Gastrocnemius medialis (tissue), 4 donors: ENCODE results near the gene DIP2B.

Experiments used
- CTCF ChIP-seq, 5 experiments: fragments of 450-650 bp in 3 of 5; fragments of 200-600 bp in 2 of 5; sonication (generic) in 2 of 5; IDR thresholded peaks in 4 of 5; conservative IDR thresholded peaks in 1 of 5; 1 replicate in 4 of 5; 2 replicates in 1 of 5; pipeline ENCODE4 v1.5.1; 2016 to 2019; ENCODE audit warnings: antibody characterized with exemption in 5 of 5, mild to moderate bottlenecking in 3 of 5, moderate library complexity in 3 of 5
- POLR2A ChIP-seq, 2 donors: fragments of 450-650 bp; IDR thresholded peaks; one replicate each; pipeline ENCODE4 v1.6.1; 2017; ENCODE audit warnings: antibody characterized with exemption in 2 of 2, mild to moderate bottlenecking in 2 of 2, moderate library complexity in 2 of 2

- TF ChIP-seq CTCF (IDR thresholded peaks at IDR 0.05 in 4 of 5, conservative IDR thresholded peaks at IDR 0.05 in 1 of 5) (no peak), POLR2A (IDR thresholded peaks at IDR 0.05) (no peak)
Observed at GRCh38 chr12:50506753-50507473, 2.1 kb downstream of the DIP2B start.
